ENCODE measurements around the gene DLAT. TPM values are rescaled to one million over a fixed set of nuclear protein-coding genes. Genes with fewer than 3 reads are reported as not detected.
A peak's percentile ranks its signal among the peaks of the same experiment; 100 is the strongest.
"Not testable (repeated sequence)": the region's sequence is repeated elsewhere in the genome, so short reads cannot be mapped to it uniquely, and the experiment has no call there.

The DLAT gene
- total RNA-seq, 1 experiment from 2014 or later: 94.1 TPM

- peaks cover 22% of the 10 kb centered on the region for H3K36me3 ChIP-seq (ENCODE audit: insufficient read depth, low read length, poor library complexity, severe bottlenecking)
- TF ChIP-seq EZH2 (IDR thresholded peaks at IDR 0.05; ENCODE audit: borderline replicate concordance, low read depth, low read length, poor library complexity, severe bottlenecking): no peak
- no peak for TF ChIP-seq CTCF (conservative IDR thresholded peaks at IDR 0.05; ENCODE audit: low read depth, low read length)
- ChIA-PET CTCF (no interaction called here), POLR2A (ENCODE audit: low non-redundant PET) (no interaction called here)
- no peak for DNase-seq (ENCODE audit: low spot score)
- peaks cover 15% of the 10 kb centered on the region for H3K4me1 ChIP-seq (ENCODE audit: insufficient read depth, low read length, poor library complexity, severe bottlenecking)
- no peaks in the 10 kb centered on the region for H3K27me3 ChIP-seq (replicated peaks; ENCODE audit: insufficient read depth, low read depth, low read length, poor library complexity)
- H3K4me3 ChIP-seq (ENCODE audit: low read depth, low read length, poor library complexity, severe bottlenecking): no peak overlapping the region
- no peaks in the 10 kb centered on the region for H3K9me3 ChIP-seq (ENCODE audit: low read depth, low read length, poor library complexity, severe bottlenecking)
- no peak overlapping the region for H3K27ac ChIP-seq (ENCODE audit: low read depth, low read length, poor library complexity, severe bottlenecking)
- no TSS peak for BruUV-seq (replicated peaks)
- intact Hi-C loops (cut with micrococcal nuclease; ENCODE audit: unreplicated experiment): no loop called here
Measured at GRCh38 chr11:111992206-111992855, 32.9 kb upstream of the DLAT start.

- intact Hi-C loops (cut with micrococcal nuclease; ENCODE audit: unreplicated experiment): loop anchor here (5.0 kb wide), 1 partner anchor 64 kb away; no protein-coding TSS in a partner anchor
- Histone ChIP-seq H3K27me3 (replicated peaks; ENCODE audit: insufficient read depth, low read depth, low read length, poor library complexity) (no peaks in the 10 kb centered on the region), H3K9me3 (ENCODE audit: low read depth, low read length, poor library complexity, severe bottlenecking) (no peaks in the 10 kb centered on the region), H3K4me3 (ENCODE audit: low read depth, low read length, poor library complexity, severe bottlenecking) (no peak overlapping the region), H3K4me1 (ENCODE audit: insufficient read depth, low read length, poor library complexity, severe bottlenecking) (peaks cover 32% of the 10 kb centered on the region), H3K27ac (ENCODE audit: low read depth, low read length, poor library complexity, severe bottlenecking) (no peak overlapping the region), H3K36me3 (ENCODE audit: insufficient read depth, low read length, poor library complexity, severe bottlenecking) (peaks cover 22% of the 10 kb centered on the region)
- TF ChIP-seq CTCF (conservative IDR thresholded peaks at IDR 0.05; ENCODE audit: low read depth, low read length) (no peak), EZH2 (IDR thresholded peaks at IDR 0.05; ENCODE audit: borderline replicate concordance, low read depth, low read length, poor library complexity, severe bottlenecking) (no peak)
- no peak for DNase-seq (ENCODE audit: low spot score)
- ChIA-PET POLR2A (ENCODE audit: low non-redundant PET) (no interaction called here), CTCF (interaction anchor here (0.7 kb wide), 1 partner anchor 14 kb away, joined by 8 read pairs; no protein-coding TSS in a partner anchor)
- no TSS peak for BruUV-seq (replicated peaks)
Measured at GRCh38 chr11:111996129-111996528, 29.1 kb upstream of the DLAT start.

GRCh38 chr11:111996669-111997068 is 28.5 kb upstream of the DLAT start:
- Histone ChIP-seq H3K4me1 (ENCODE audit: insufficient read depth, low read length, poor library complexity, severe bottlenecking) (peaks cover 32% of the 10 kb centered on the region), H3K36me3 (ENCODE audit: insufficient read depth, low read length, poor library complexity, severe bottlenecking) (peaks cover 22% of the 10 kb centered on the region)
- peak; percentile 66 for TF ChIP-seq CTCF (conservative IDR thresholded peaks at IDR 0.05; ENCODE audit: low read depth, low read length)
- H3K4me3 ChIP-seq (ENCODE audit: low read depth, low read length, poor library complexity, severe bottlenecking); H3K27me3 ChIP-seq (replicated peaks; ENCODE audit: insufficient read depth, low read depth, low read length, poor library complexity); POLR2A ChIA-PET (ENCODE audit: low non-redundant PET); H3K9me3 ChIP-seq (ENCODE audit: low read depth, low read length, poor library complexity, severe bottlenecking); BruUV-seq (replicated peaks); H3K27ac ChIP-seq (ENCODE audit: low read depth, low read length, poor library complexity, severe bottlenecking): not testable (repeated sequence)
- intact Hi-C loops (cut with micrococcal nuclease; ENCODE audit: unreplicated experiment): loop anchor here (5.0 kb wide), 1 partner anchor 64 kb away; no protein-coding TSS in a partner anchor
- peak; percentile 78 for DNase-seq (ENCODE audit: low spot score)
- CTCF ChIA-PET: interaction anchor here (0.6 to 0.9 kb wide), 2 partner anchors 61 to 83 kb away, joined by 3 to 5 read pairs; no protein-coding TSS in a partner anchor
